Panc1 (cell line): ENCODE data around the gene TEDC1. TPM values are rescaled to one million over a fixed set of nuclear protein-coding genes. Genes with fewer than 3 reads are reported as not detected.

Experiments used
- ATAC-seq: fragments of 200-7000 bp; cut with Tn5 transposase; 2 replicates; pipeline ENCODE4 v1.9.1; 2020; ENCODE audit warnings: mild to moderate bottlenecking, moderate library complexity
- BruUV-seq: library from RNA; stranded (reverse); fragments of 400-500 nt; replicated peaks from 2 replicates; lab custom pipeline; 2021; lab: Mats Ljungman, UMichigan
- CTCF ChIA-PET: fragments of 300-600 bp; sonication (Branson Sonifier 250); formaldehyde crosslinking; loops from one replicate; lab custom pipeline; 2022; ENCODE audit warnings: antibody characterized with exemption; lab: Charles Lee
- POLR2A ChIA-PET: fragments of 300-600 bp; sonication (Branson Sonifier 250); formaldehyde crosslinking; loops from one replicate; lab custom pipeline; 2022; ENCODE audit warnings: antibody characterized with exemption; lab: Charles Lee
- DNase-seq: peaks from one replicate; pipeline ENCODE4 v3.0.0-alpha.2; 2010; ENCODE audit warnings: low read depth, low spot score
- H3K27ac ChIP-seq: 2 replicates; pipeline ENCODE4 v1.5.1; 2011; ENCODE audit warnings: mild to moderate bottlenecking, low read length, inconsistent platforms
- H3K27me3 ChIP-seq: fragments of 200-500 bp; sonication (Bioruptor generic); 2 replicates; pipeline ENCODE4 v1.6.0; 2014; ENCODE audit warnings: low read length, inconsistent platforms; ENCODE audit not compliant: control insufficient read depth, insufficient read depth
- H3K36me3 ChIP-seq: fragments of 200-500 bp; sonication (Bioruptor generic); 2 replicates; pipeline ENCODE4 v1.5.1; 2014; ENCODE audit warnings: inconsistent platforms, mild to moderate bottlenecking, low read length, moderate library complexity; ENCODE audit not compliant: control insufficient read depth, insufficient read depth
- H3K4me1 ChIP-seq: 2 replicates; pipeline ENCODE4 v1.5.1; 2011; ENCODE audit warnings: inconsistent platforms, mild to moderate bottlenecking, low read length, moderate library complexity; ENCODE audit not compliant: control insufficient read depth, insufficient read depth
- H3K4me3 ChIP-seq, 2 experiments: 2 replicates each; pipeline ENCODE4 v1.5.1; 2011 to 2012; ENCODE audit warnings: low read depth in 2 of 2, low read length in 2 of 2, mild to moderate bottlenecking in 2 of 2, inconsistent platforms in 1 of 2, moderate library complexity in 1 of 2
- H3K9me3 ChIP-seq: fragments of 200-500 bp; sonication (Bioruptor generic); 2 replicates; pipeline ENCODE4 v1.5.1; 2014; ENCODE audit warnings: low read depth, mild to moderate bottlenecking, inconsistent platforms, low read length, moderate library complexity; ENCODE audit not compliant: control insufficient read depth, insufficient read depth
- CTCF ChIP-seq: fragments of 450-650 bp; IDR thresholded peaks from 2 replicates; pipeline ENCODE4 v1.5.1; 2017; ENCODE audit warnings: mild to moderate bottlenecking
- POLR2AphosphoS5 ChIP-seq: IDR thresholded peaks from 2 replicates; pipeline ENCODE4 v1.6.1; 2012; ENCODE audit warnings: mild to moderate bottlenecking, low read depth, low read length, moderate library complexity
- SIN3A ChIP-seq: IDR thresholded peaks from 2 replicates; pipeline ENCODE4 v1.6.1; 2012; ENCODE audit warnings: low read depth, mild to moderate bottlenecking, low read length, moderate library complexity, borderline replicate concordance; ENCODE audit not compliant: insufficient read depth
- TCF7L2 ChIP-seq: IDR thresholded peaks from 2 replicates; pipeline ENCODE4 v1.6.1; 2011; ENCODE audit warnings: mild to moderate bottlenecking, low read depth, low read length, inconsistent platforms
- in situ Hi-C: cut with HindIII; loops from 2 replicates; pipeline ENCODE4 v1.10.0; 2016; ENCODE audit warnings: low sequenced_read_pairs, low pct_unique_long_range_greater_than_20kb
- intact Hi-C: fragments of 100-400 bp; cut with micrococcal nuclease; formaldehyde crosslinking; loops from one replicate; pipeline ENCODE4 v1.10.0; 2022; ENCODE audit not compliant: unreplicated experiment
- total RNA-seq: library from RNA; stranded (reverse); gene quantifications from one replicate; pipeline ENCODE4 v1.2.1, GENCODE V29; 2021; ENCODE audit not compliant: unreplicated experiment
- TF ChIP-seq, protein P1 (sequence below), 2 experiments: IDR thresholded peaks; 2 replicates each; pipeline ENCODE4 v1.6.1; 2011 to 2012; ENCODE audit warnings: low read depth in 2 of 2, control low read depth in 1 of 2, low read length in 1 of 2, mild to moderate bottlenecking in 1 of 2, moderate library complexity in 1 of 2; ENCODE audit not compliant: insufficient read depth in 1 of 2

Gene TEDC1
- total RNA-seq, 1 experiment from 2014 or later: 47.8 TPM

DNA sequence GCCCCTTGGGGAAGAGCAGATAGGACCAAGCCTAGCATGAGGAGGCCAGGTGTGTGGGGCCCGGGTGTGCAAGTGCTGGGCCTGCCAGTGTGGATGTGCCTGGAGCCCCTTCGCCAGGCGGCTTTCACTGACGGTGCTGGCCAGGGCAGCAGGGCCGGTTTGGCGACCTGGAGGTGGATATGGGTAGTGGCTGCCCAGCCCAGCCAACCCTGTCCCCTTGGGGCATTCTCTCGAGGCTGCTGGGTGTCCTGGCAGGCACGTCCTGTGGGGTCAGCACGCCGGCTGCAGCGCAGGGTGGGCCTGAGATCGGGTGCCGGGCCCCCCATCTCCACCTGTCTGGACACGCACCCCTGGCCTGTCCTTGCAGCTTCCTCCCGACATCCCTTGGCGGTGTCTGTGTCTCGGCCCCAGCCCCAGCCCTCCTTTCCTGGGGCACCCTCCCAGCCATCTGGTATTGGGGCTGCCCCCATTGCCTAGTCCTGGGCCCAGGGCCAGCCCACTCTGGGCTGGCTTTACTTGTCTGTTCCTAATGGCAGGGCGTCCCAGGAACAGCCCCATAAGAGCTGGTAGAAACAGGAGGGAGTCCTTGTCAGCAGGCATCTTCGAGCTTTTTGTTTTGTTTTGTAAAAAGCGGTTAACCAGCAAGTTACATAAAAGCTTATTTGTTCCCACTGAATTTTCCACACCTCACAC, 23.7 kb upstream of the TEDC1 start:
- H3K36me3 ChIP-seq: no peaks in the 10 kb centered on the region
- intact Hi-C loops (no loop called here), in situ Hi-C loops (no loop called here)
- H3K4me3 ChIP-seq: no peak overlapping the region
- H3K9me3 ChIP-seq: no peaks in the 10 kb centered on the region
- H3K27ac ChIP-seq: no peak overlapping the region
- ChIA-PET CTCF (no interaction called here), POLR2A (no interaction called here)
- H3K4me1 ChIP-seq: peaks cover 34% of the 10 kb centered on the region
- TF ChIP-seq SIN3A (no peak), TCF7L2 (no peak), CTCF (no peak), POLR2AphosphoS5 (no peak)
- TF ChIP-seq, protein P1, sequence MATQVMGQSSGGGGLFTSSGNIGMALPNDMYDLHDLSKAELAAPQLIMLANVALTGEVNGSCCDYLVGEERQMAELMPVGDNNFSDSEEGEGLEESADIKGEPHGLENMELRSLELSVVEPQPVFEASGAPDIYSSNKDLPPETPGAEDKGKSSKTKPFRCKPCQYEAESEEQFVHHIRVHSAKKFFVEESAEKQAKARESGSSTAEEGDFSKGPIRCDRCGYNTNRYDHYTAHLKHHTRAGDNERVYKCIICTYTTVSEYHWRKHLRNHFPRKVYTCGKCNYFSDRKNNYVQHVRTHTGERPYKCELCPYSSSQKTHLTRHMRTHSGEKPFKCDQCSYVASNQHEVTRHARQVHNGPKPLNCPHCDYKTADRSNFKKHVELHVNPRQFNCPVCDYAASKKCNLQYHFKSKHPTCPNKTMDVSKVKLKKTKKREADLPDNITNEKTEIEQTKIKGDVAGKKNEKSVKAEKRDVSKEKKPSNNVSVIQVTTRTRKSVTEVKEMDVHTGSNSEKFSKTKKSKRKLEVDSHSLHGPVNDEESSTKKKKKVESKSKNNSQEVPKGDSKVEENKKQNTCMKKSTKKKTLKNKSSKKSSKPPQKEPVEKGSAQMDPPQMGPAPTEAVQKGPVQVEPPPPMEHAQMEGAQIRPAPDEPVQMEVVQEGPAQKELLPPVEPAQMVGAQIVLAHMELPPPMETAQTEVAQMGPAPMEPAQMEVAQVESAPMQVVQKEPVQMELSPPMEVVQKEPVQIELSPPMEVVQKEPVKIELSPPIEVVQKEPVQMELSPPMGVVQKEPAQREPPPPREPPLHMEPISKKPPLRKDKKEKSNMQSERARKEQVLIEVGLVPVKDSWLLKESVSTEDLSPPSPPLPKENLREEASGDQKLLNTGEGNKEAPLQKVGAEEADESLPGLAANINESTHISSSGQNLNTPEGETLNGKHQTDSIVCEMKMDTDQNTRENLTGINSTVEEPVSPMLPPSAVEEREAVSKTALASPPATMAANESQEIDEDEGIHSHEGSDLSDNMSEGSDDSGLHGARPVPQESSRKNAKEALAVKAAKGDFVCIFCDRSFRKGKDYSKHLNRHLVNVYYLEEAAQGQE (IDR thresholded peaks at IDR 0.05; ENCODE audit: insufficient read depth in 1 of 2, low read depth in 2 of 2, low read length in 1 of 2): no peak
- no peak for ATAC-seq
- no peaks in the 10 kb centered on the region for H3K27me3 ChIP-seq
- no TSS peak for BruUV-seq
- no peak for DNase-seq

DNA sequence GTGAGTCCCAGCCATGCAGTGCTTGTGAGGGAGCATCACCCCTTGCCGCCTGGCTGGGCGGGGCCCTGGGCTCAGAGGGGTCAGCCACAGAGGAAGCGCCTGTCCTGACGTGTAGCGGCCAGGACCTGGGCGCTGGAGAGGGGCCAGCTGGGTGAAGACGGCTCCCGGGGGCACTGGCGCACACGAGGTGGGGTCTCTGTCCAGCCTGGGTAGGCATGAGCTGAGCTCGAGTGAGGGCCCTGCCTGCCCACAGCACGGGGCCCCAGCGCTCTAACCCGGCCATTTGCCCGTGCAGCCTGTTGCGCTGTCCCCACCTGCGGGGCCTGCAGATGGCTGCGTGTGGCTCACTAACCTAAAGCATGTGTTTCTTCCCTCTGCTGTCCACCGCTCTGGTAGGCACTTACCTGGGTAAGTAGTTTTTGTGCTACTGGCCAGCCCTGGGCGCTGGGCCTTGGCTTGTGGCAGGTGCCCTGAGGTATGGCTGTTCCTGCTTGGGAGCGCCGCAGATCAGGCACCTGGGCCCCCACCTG, 23.0 kb upstream of the TEDC1 start:
- BruUV-seq: no TSS peak

More for the DNA sequence above, 23.0 kb upstream of the TEDC1 start:
- H3K9me3 ChIP-seq: no peaks in the 10 kb centered on the region
- TF ChIP-seq TCF7L2 (no peak), POLR2AphosphoS5 (no peak), CTCF (no peak), SIN3A (no peak)
- TF ChIP-seq, protein P1 (IDR thresholded peaks at IDR 0.05; ENCODE audit: insufficient read depth in 1 of 2, low read depth in 2 of 2, low read length in 1 of 2): no peak
- in situ Hi-C loops: no loop called here
- no peaks in the 10 kb centered on the region for H3K36me3 ChIP-seq
- ChIA-PET POLR2A (no interaction called here), CTCF (no interaction called here)
- H3K27ac ChIP-seq: no peak overlapping the region
- peaks cover 40% of the 10 kb centered on the region for H3K4me1 ChIP-seq
- ATAC-seq (no peak), DNase-seq (no peak)
- no peak overlapping the region for H3K4me3 ChIP-seq
- H3K27me3 ChIP-seq: no peaks in the 10 kb centered on the region
- intact Hi-C loops: no loop called here
